HCT116 (cell line): ENCODE data around the gene EHF.

ENCODE experiments used
- CBX3 ChIP-seq: IDR thresholded peaks from 2 replicates; pipeline ENCODE4 v1.6.1; 2012; ENCODE audit warnings: low read depth
- CEBPB ChIP-seq: IDR thresholded peaks from 2 replicates; pipeline ENCODE4 v1.6.1; 2012; ENCODE audit warnings: low read depth
- CTCF ChIP-seq, 3 experiments: fragments of 200-600 bp in 1 of 3; sonication (generic) in 1 of 3; IDR thresholded peaks in 2 of 3; conservative IDR thresholded peaks in 1 of 3; 2 replicates each; pipeline ENCODE4 v1.5.1; 2012 to 2017; ENCODE audit warnings: low read depth in 2 of 3, low read length in 2 of 3, antibody characterized with exemption in 1 of 3, borderline replicate concordance in 1 of 3, control low read depth in 1 of 3, mild to moderate bottlenecking in 1 of 3, mixed read lengths in 1 of 3, mixed run types in 1 of 3, moderate library complexity in 1 of 3; ENCODE audit not compliant: insufficient read depth in 1 of 3
- EZH2phosphoT487 ChIP-seq: fragments of 200-600 bp; IDR thresholded peaks from 2 replicates; pipeline ENCODE4 v1.6.1; 2018; ENCODE audit warnings: antibody characterized with exemption, borderline replicate concordance
- POLR2A ChIP-seq: IDR thresholded peaks from 2 replicates; pipeline ENCODE4 v1.7.0; 2011; ENCODE audit warnings: borderline replicate concordance; ENCODE audit not compliant: insufficient read depth, insufficient read length; ENCODE audit errors: extremely low read depth
- POLR2AphosphoS5 ChIP-seq: IDR thresholded peaks from 2 replicates; pipeline ENCODE4 v1.6.1; 2011; ENCODE audit warnings: mild to moderate bottlenecking, low read depth, low read length, moderate library complexity
- SIN3A ChIP-seq: IDR thresholded peaks from 2 replicates; pipeline ENCODE4 v1.6.1; 2012; ENCODE audit warnings: low read depth
- ZBTB33 ChIP-seq: IDR thresholded peaks from 2 replicates; pipeline ENCODE4 v1.6.1; 2011; ENCODE audit warnings: mild to moderate bottlenecking, low read length, moderate library complexity; ENCODE audit not compliant: insufficient replicate concordance; ENCODE audit errors: extremely low read depth
- ZFX ChIP-seq: fragments of 450-650 bp; IDR thresholded peaks from 2 replicates; pipeline ENCODE4 v1.6.1; 2017

GRCh38 chr11:34623463-34623862, 2.6 kb downstream of the EHF start:
- no peak for TF ChIP-seq SIN3A
- no peak for TF ChIP-seq CTCF (IDR thresholded peaks at IDR 0.05 in 2 of 3, conservative IDR thresholded peaks at IDR 0.05 in 1 of 3; ENCODE audit: borderline replicate concordance in 1 of 3, insufficient read depth in 1 of 3, low read depth in 2 of 3, low read length in 2 of 3)
- no peak for TF ChIP-seq POLR2A
- TF ChIP-seq EZH2phosphoT487: no peak
- TF ChIP-seq ZFX: no peak
- TF ChIP-seq POLR2AphosphoS5: no peak
- no peak for TF ChIP-seq CEBPB
- no peak for TF ChIP-seq ZBTB33
- TF ChIP-seq CBX3: no peak
